NCI-H2196 treated with DMSO at 0.1 percent for 48 hours (cell line): ENCODE measurements around the gene MROH2A.
"Not testable (repeated sequence)": the region's sequence is repeated elsewhere in the genome, so short reads cannot be mapped to it uniquely, and the experiment has no call there.

Experiments
- DNase-seq: peaks from one replicate; lab custom pipeline; 2025; ENCODE audit not compliant: unreplicated experiment; lab: John Stamatoyannopoulos, UW

The MROH2A gene, protein sequence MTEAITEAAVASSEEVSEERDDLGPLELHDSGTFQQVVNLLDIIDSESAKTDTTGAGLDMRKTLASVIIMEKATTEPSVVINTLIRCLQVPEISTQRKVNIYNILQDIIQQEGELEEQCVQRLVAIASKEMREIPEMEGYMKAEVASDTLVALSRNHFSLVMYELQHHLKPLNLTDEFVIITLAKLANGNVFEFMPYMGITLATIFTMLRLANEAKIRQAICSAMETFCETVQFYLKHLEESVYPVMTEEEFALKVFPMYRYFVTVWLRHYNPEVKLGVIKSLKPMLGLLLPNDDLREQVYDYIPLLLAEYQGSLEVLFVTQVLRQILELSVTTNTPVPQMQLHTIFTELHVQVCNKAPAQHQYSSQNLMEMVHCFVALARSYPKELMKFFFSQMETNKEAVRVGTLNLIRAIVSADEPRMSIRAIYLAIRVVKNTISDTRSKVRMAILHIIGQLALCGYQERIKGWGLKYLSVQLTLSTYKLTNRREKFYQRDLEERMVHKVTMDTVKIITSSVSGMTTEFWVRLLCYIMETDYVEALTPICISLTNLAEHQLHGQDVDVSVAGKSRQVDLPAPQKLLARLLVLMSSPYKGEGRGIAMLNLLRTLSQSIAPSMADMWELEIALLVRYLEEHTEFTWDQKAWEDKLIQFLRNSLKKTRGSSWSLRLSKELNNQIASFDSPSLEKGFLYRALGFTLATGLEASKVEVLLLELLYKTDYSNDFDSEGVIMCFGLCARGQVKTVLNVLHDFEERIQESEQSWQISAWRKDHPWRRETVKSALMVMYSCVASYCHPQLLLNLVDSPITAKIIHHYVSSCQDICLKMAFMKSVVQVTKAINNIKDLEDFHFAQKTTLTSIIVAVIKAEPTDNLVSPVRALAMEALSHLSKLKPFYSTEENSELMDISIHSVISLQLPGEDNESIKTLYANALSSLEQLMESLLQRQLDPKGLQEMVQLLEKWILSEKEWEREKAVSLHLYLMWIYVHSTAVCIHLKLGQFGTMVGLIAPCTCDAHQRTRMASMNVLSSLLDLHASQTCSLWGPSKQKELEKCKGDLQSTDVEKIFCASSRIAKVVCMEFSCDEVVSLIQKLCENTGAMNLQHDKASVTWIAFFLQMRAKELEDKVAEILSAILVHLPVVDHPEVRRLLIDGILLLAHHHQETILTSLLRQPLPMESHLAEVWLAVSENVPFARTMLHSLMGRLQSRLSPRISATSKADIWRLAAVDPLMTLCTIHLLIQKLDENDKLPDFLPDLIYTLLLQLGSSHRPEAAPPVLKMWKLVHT (N-terminal part only)

DNA sequence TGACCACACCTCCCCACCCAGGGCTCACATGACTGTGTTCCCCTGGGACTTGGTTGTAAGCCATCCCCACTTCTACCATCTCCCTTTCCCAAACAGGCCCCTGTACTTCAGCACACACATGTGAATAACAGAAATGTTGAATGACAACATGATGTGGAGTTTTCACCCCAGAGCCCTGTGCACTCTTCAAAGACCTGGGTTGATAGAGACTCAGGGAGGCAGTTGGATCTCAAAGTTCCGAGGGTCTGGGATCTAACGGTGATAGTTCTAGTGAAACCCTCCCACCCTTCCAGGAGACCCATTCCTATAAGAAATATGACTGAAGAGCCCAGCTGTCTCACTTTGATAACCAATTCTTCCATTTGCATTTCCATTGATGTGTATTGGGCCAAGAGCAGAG lies at the start of gene MROH2A:
Gene MROH2A, plus strand, starts transcription at position 301 of the 400 bp plus-strand sequence. CDS start 1,029 bp downstream, outside the sequence.
- DNase-seq = no peak

DNA sequence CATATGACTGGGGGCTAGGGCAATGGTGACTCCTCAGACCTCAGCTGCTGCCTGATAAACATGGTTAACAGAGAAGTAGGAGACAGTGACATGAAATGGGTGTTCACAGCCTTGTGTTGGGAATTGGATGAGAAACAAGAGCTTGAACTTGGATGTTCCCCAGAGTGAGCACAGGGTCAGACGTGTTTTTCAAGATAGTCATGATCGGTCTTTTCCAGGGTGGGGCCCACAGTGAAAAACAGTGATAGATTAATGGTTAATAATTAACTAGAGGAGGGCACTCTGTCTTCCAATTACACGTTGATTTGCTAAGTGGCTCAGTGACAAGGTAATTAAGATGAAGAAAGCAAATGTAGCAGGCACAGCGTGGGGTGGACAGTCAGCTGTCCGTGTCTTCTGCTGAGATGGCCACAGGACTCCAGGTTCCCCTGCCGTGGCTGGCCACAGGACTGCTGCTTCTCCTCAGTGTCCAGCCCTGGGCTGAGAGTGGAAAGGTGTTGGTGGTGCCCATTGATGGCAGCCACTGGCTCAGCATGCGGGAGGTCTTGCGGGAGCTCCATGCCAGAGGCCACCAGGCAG lies 49.3 kb upstream of the MROH2A start, which contains the start of gene UGT1A3:
Gene UGT1A3, plus strand, starts transcription at position 320 of the 579 bp plus-strand sequence. Its CDS starts 85 bp downstream, at position 405.
- no peak for DNase-seq

- DNase-seq = not testable (repeated sequence)
These were observed 41.1 kb upstream of the MROH2A start for GRCh38 chr2:233736868-233737653.

- DNase-seq = no peak
These were observed 37.3 kb upstream of the MROH2A start for GRCh38 chr2:233740870-233741269.

DNA sequence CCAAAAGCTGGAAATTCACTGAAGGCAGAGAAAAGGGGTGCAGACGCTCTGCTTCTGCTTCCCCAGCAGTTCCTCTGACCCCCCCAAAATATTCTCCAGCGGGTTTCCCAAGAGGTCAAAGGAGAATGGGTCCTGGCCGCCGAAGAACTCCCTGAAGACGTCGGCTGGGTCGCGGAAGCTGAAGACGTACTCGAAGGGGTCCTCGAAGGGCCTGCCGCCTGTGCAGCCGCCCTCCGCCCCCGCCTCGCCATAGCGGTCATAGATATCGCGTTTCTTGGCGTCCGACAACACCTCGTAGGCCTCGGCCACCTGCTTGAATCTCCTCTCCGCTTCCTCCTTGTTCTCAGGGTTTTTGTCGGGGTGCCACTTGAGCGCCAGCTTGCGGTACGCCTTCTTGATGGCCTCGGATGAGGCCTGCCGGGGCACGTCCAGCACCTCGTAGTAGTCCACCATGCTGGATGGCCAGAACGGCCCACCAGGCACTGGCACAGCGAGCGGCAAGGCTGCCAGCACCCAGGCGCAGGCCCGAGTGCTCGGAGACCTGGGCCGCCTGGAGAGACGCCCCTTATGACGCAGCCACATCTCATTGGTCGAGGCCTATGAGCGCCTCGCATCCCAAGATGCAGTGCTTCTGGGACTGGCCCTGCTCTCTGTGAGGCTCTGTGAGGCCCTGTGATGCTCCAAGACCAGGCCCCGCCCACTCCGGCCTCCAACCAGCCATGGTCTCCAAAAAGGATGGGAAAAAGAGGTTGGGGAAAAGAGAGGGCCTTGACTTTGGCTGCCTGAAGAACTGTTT lies 34.5 kb upstream of the MROH2A start:
- no peak for DNase-seq

GRCh38 chr2:233745073-233745755 lies 32.9 kb upstream of the MROH2A start:
- DNase-seq = no peak

GRCh38 chr2:233745838-233746237 lies 32.3 kb upstream of the MROH2A start:
- DNase-seq = not testable (repeated sequence)

DNA sequence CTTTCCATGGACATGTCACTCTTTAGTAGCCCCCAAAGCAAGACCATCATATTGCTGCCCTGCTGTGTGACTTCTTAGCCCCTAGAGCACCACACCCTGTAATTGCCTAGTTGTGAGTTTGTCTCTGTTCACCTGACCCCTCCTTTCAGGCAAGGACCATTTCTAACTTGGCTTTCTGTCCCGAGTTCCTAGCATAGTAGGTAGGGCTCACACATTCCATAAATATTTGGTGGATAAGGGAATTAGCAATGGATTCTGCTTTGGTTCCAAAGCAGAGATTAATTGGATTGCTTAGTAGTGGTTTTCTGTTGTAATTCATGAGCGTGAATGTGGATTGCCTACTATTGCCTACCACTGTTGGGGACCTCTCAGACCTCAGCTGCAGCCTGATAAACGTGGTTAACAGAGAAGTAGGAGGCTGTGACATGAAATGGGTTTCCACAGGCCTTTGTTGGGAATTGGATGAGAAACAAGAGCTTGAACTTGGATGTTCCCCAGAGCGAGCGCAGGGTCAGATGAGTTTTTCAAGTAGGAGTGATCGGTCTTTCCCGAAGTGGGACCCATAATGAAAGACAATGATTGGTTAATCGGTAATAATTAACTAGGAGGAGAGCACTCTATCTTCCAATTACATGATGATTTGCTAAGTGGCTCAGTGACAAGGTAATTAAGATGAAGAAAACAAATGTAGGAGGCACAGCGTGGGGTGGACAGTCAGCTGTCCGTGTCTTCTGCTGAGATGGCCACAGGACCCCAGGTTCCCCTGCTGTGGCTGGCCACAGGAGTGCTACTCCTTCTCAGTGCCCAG lies 31.5 kb upstream of the MROH2A start:
- no peak for DNase-seq

- no peak for DNase-seq
These were observed 30.9 kb upstream of the MROH2A start for GRCh38 chr2:233747283-233747544.

GRCh38 chr2:233750689-233751088 lies 27.4 kb upstream of the MROH2A start:
- not testable (repeated sequence) for DNase-seq

DNA sequence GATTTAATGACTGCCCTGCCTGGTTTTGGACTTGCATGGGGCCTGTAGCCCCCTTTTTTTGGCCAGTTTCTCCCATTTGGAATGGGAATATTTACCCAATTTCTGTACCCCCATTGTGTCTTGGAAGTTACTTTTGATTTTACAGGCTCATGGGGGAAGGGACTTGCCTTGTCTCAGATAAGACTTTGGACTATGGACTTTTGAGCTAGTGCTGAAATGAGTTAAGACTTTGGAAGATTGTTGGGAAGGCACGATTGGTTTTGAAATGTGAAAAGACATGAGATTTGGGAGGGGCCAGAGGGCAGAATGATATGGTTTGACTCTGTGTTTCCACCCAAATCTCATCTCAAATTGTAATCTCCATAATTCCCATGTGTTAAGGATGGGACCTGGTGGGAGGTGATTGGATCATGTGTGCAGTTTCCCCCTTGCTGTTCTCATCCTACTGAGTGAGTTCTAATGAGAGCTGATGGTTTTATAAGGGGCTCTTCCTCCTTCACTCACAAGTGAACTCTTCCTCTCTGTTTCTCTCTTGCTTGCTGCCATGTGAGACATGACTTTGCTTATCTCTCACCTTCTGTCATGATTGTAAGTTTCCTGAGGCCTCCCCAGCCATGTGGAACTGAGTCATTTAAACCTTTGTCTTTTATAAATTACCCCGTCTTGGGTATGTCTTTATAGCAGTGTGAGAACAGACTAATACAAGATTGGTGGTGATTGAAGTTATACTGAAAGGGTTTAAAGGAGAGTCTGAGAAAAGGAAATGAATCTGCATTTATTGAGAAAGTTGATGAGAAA lies 26.7 kb upstream of the MROH2A start:
- not testable (repeated sequence) for DNase-seq

DNA sequence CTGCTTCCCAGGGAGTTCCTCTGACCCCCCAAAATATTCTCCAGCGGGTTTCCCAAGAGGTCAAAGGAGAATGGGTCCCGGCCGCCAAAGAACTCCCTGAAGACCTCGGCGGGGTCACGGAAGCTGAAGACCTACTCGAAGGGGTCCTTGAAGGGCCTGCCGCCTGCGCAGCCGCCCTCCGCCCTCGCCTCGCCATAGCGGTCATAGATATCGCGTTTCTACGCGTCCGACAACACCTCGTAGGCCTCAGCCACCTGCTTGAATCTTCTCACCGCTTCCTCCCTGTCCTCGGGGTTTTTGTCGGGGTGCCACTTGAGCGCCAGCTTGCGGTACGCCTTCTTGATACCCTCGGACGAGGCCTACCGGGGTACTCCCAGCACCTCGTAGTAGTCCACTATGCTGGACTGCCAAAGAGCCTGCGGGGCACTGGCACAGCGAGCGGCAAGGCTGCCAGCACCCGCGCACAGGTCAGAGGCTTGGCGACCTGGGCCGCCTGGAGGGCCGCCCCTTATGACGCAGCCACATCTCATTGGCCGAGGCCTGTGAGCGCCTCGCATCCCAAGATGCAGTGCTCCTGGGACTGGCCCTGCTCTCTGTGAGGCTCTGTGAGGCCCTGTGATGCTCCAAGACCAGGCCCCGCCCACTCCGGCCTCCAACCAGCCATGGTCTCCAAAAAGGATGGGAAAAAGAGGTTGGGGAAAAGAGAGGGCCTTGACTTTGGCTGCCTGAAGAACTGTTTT lies 23.1 kb upstream of the MROH2A start:
- no peak for DNase-seq

- DNase-seq = no peak
These were observed 21.6 kb upstream of the MROH2A start for GRCh38 chr2:233756429-233757081.

DNA sequence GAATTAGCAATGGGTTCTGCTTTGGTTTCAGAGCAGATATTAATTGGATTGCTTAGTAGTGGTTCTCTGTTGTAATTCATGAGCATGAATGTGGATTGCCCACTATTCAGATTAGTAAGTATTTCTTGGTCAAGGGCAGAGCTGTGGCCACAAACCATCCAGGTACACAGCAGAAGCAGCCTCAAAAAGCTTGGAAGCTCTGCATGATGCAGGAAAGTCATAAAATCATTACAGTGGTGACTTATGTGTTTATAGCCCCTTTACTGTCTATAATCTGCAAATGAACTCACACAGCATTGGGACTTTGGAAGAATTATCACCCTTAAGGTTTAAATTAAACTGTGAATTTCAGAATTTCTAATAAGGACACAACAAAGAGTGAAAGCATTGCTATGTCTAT lies 20.0 kb upstream of the MROH2A start:
- no peak for DNase-seq

GRCh38 chr2:233758849-233759248 lies 19.3 kb upstream of the MROH2A start:
- DNase-seq = no peak

GRCh38 chr2:233760043-233760442 lies 18.1 kb upstream of the MROH2A start, which contains the start of gene UGT1A1:
TSS of gene UGT1A1 (plus strand) at chr2:233760270. CDS start at chr2:233760288, 18 bp downstream.
- no peak for DNase-seq
